HepG2 (cell line): Measurements from ENCODE around the gene NXPE3. TPM values are rescaled to one million over a fixed set of nuclear protein-coding genes. Genes with fewer than 3 reads are reported as not detected.

Experiments
- CBX1 ChIP-seq: IDR thresholded peaks from one replicate; pipeline ENCODE4 v1.6.1; 2016; ENCODE audit warnings: antibody characterized with exemption, low read depth
- CBX5 ChIP-seq: sonication (generic); formaldehyde crosslinking; IDR thresholded peaks from 2 replicates; pipeline ENCODE4 v1.4.0; 2020; ENCODE audit warnings: missing genetic modification reagents, borderline replicate concordance
- EHMT2 ChIP-seq: fragments of 200-600 bp; sonication (generic); IDR thresholded peaks from 2 replicates; pipeline ENCODE4 v1.7.0; 2017; ENCODE audit warnings: antibody characterized with exemption, low read depth, low read length, borderline replicate concordance
- ETV6 ChIP-seq: sonication (generic); formaldehyde crosslinking; conservative IDR thresholded peaks from 2 replicates; pipeline ENCODE4 v1.4.0; 2020; ENCODE audit warnings: missing genetic modification reagents
- FOXA1 ChIP-seq, 2 experiments: fragments of 450-650 bp in 1 of 2; sonication (generic) in 1 of 2; formaldehyde crosslinking in 1 of 2; IDR thresholded peaks; 2 replicates each; pipeline versions ENCODE4 v1.4.0 to v1.6.1; 2016 to 2020; ENCODE audit warnings: missing genetic modification reagents in 1 of 2
- GABPA ChIP-seq, 2 experiments: IDR thresholded peaks; 2 replicates each; pipeline ENCODE4 v1.6.1; 2011 to 2016; ENCODE audit warnings: low read depth in 2 of 2, low read length in 1 of 2, missing biosample characterization in 1 of 2, missing genetic modification characterization in 1 of 2
- HMG20A ChIP-seq: IDR thresholded peaks from 2 replicates; pipeline ENCODE4 v1.6.1; 2016; ENCODE audit warnings: borderline replicate concordance
- HNF4A ChIP-seq: sonication (generic); formaldehyde crosslinking; IDR thresholded peaks from 2 replicates; pipeline ENCODE4 v1.4.0; 2020; ENCODE audit warnings: missing genetic modification reagents
- ISL2 ChIP-seq: sonication (generic); formaldehyde crosslinking; IDR thresholded peaks from 2 replicates; pipeline ENCODE4 v1.5.0; 2020; ENCODE audit warnings: missing genetic modification reagents
- KLF16 ChIP-seq, 2 experiments: sonication (generic) in 1 of 2; formaldehyde crosslinking in 1 of 2; IDR thresholded peaks; 2 replicates each; pipeline versions ENCODE4 v1.6.1 to v1.8.0; 2016 to 2023; ENCODE audit warnings: missing genetic modification reagents in 2 of 2, missing compliant biosample characterization in 1 of 2
- MLLT10 ChIP-seq: sonication (generic); formaldehyde crosslinking; IDR thresholded peaks from 2 replicates; pipeline ENCODE4 v1.4.0; 2020; ENCODE audit warnings: missing genetic modification reagents
- PHF21A ChIP-seq: sonication (generic); formaldehyde crosslinking; IDR thresholded peaks from 2 replicates; pipeline ENCODE4 v1.5.0; 2020; ENCODE audit warnings: mild to moderate bottlenecking, missing genetic modification reagents
- PLSCR1 ChIP-seq: sonication (generic); formaldehyde crosslinking; IDR thresholded peaks from 2 replicates; pipeline ENCODE4 v1.5.0; 2020; ENCODE audit warnings: missing genetic modification reagents, mild to moderate bottlenecking, borderline replicate concordance
- SMAD3 ChIP-seq: sonication (generic); formaldehyde crosslinking; IDR thresholded peaks from 2 replicates; pipeline ENCODE4 v1.4.0; 2020; ENCODE audit warnings: missing genetic modification reagents
- U2AF1 ChIP-seq: fragments of 200-400 bp; formaldehyde crosslinking; optimal IDR thresholded peaks from 2 replicates; pipeline ENCODE3; 2017; ENCODE audit warnings: mild to moderate bottlenecking, low read depth, low read length
- ZBTB39 ChIP-seq: sonication (generic); formaldehyde crosslinking; IDR thresholded peaks from 2 replicates; pipeline ENCODE4 v1.5.0; 2020; ENCODE audit warnings: missing genetic modification reagents
- ZNF234 ChIP-seq: sonication (generic); formaldehyde crosslinking; conservative IDR thresholded peaks from 2 replicates; pipeline ENCODE4 v1.5.1; 2020; ENCODE audit warnings: mild to moderate bottlenecking, missing genetic modification reagents
- ZNF335 ChIP-seq: sonication (generic); formaldehyde crosslinking; IDR thresholded peaks from 2 replicates; pipeline ENCODE4 v1.4.0; 2020; ENCODE audit warnings: missing genetic modification reagents
- ZNF367 ChIP-seq: sonication (generic); formaldehyde crosslinking; IDR thresholded peaks from 2 replicates; pipeline ENCODE4 v1.4.0; 2020; ENCODE audit warnings: missing genetic modification reagents, borderline replicate concordance
- ZNF44 ChIP-seq: sonication (generic); formaldehyde crosslinking; IDR thresholded peaks from 2 replicates; pipeline ENCODE4 v1.5.1; 2020; ENCODE audit warnings: mild to moderate bottlenecking, missing genetic modification reagents
- ZNF644 ChIP-seq: IDR thresholded peaks from 2 replicates; pipeline ENCODE4 v1.6.1; 2016; ENCODE audit warnings: low read depth
- ZNF792 ChIP-seq: IDR thresholded peaks from 2 replicates; pipeline ENCODE4 v1.6.1; 2016
- ZZZ3 ChIP-seq: sonication (generic); formaldehyde crosslinking; IDR thresholded peaks from 2 replicates; pipeline ENCODE4 v1.4.0; 2020; ENCODE audit warnings: missing genetic modification reagents, mild to moderate bottlenecking, borderline replicate concordance
- polyA plus RNA-seq, 8 experiments: library from polyadenylated mRNA; depleted of rRNA in 3 of 8; stranded (reverse) in 7 of 8; unstranded in 1 of 8; fragments of >200 nt; fragmentation: Illumina TruSeq in 4 of 8; extraction: Trizol in 4 of 8; gene quantifications; 2 replicates each; pipeline versions ENCODE4 v1.2.1 to v1.2.3, GENCODE V29; 2011 to 2016; ENCODE audit warnings: low read depth in 4 of 8, missing spikeins in 1 of 8, mixed read lengths in 1 of 8; ENCODE audit not compliant: insufficient read depth in 1 of 8
- total RNA-seq, 5 experiments: library from RNA; depleted of rRNA; stranded (reverse); fragments of >200 nt; fragmentation: Illumina TruSeq; extraction: Trizol; gene quantifications; 2 replicates each; pipeline ENCODE4 v1.2.3, GENCODE V29; 2016; ENCODE audit warnings: low read depth in 1 of 5

Gene NXPE3
- total and polyA plus RNA-seq, 2 of the 13 experiments (the other 11 are each of a cell fraction or from before 2014, with no cell fraction given) = 3.5 to 4.7 TPM

- TF ChIP-seq ETV6 (CRISPR knock-in tag) (no peak), PHF21A (CRISPR knock-in tag) (no peak), CBX1 (no peak), GABPA (IDR thresholded peaks at IDR 0.05; ENCODE audit: low read depth, low read length) (no peak), GABPA (CRISPR knock-in tag; IDR thresholded peaks at IDR 0.05; ENCODE audit: low read depth) (no peak), SMAD3 (no peak), KLF16 (CRISPR knock-in tag; IDR thresholded peaks at IDR 0.05) (no peak), ZZZ3 (no peak), ZNF367 (CRISPR knock-in tag) (no peak), PLSCR1 (no peak), HNF4A (CRISPR knock-in tag) (peak; percentile 45), FOXA1 (IDR thresholded peaks at IDR 0.05) (no peak), FOXA1 (CRISPR knock-in tag; IDR thresholded peaks at IDR 0.05) (peak; percentile 64; the same call in 1 of the 2 replicates), MLLT10 (CRISPR knock-in tag) (no peak), EHMT2 (no peak), HMG20A (CRISPR knock-in tag) (peak; percentile 55; the same call in 1 of the 2 replicates), CBX5 (CRISPR knock-in tag) (no peak), U2AF1 (no peak), ZNF792 (CRISPR knock-in tag) (peak; percentile 83; the same call in 1 of the 2 replicates), ZNF234 (CRISPR knock-in tag) (no peak), ISL2 (CRISPR knock-in tag) (peak; percentile 58; the same call in 1 of the 2 replicates), ZBTB39 (CRISPR knock-in tag) (no peak), ZNF644 (CRISPR knock-in tag) (no peak), ZNF335 (CRISPR knock-in tag) (no peak), ZNF44 (no peak)
These were observed 35.8 kb downstream of the NXPE3 start (continued) for GRCh38 chr3:101814835-101815234.
